Measurements from ENCODE around the gene NRAP. TPM values are rescaled to one million over a fixed set of nuclear protein-coding genes. Genes with fewer than 3 reads are reported as not detected.

NRAP gene
- total and polyA plus RNA-seq, 2 donors (not counting 3 experiments of a cell fraction or from before 2014, with no cell fraction given) = not detected

DNA sequence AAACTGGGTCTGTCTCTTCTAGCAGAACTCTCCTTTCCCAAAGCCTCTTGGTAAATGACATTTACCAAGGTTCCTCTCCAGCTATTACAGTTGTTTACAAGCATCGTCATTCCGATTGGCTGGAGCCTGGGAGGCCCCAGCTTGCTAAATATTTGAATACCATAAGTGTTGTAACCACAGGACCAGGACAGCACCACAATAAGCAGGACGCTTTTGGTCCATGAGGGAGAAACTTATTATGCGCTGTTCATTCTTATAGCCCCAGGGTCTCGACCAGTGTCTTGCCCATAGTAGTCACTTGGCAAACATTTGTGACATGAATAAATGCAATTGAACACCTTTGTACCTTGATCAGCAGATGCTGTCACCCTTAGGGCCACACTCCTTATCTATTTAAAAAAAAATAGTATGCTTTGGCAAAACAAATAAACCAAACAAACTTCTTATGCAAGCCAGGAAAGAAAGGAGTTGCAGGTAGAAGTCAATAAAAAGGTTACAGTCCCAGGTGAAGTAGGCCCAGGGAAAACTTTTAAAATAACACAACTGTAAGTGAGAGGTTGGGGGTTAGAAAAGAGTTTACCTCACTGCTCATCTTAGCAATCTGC lies 32.8 kb downstream of the NRAP start:
- H3K9me3 ChIP-seq (replicated peaks; ENCODE audit: control insufficient read depth, insufficient read depth, low read length) = no peaks in the 10 kb centered on the region
- no peak overlapping the region for H2AFZ ChIP-seq (ENCODE audit: low read depth, low read length)
- no peaks in the 10 kb centered on the region for H4K20me1 ChIP-seq (replicated peaks; ENCODE audit: control insufficient read depth, extremely low read depth, insufficient read depth, low read length)
- ChIA-PET CTCF (no interaction called here), POLR2A (no interaction called here)
- no peaks in the 10 kb centered on the region for H3K79me2 ChIP-seq (ENCODE audit: control insufficient read depth, insufficient read depth, low read length)
- no peak overlapping the region for H3K4me3 ChIP-seq (replicated peaks in 1 of 3; ENCODE audit: insufficient read depth in 1 of 3, low read depth in 1 of 3, low read length in 3 of 3)
- H3K36me3 ChIP-seq (ENCODE audit: control insufficient read depth in 2 of 2, extremely low read depth in 1 of 2, insufficient read depth in 2 of 2, low read length in 2 of 2) = no peaks in the 10 kb centered on the region
- DNase-seq (ENCODE audit: low read depth, low spot score) (no peak), FAIRE-seq (no peak)
- H3K27me3 ChIP-seq (ENCODE audit: control insufficient read depth in 2 of 2, insufficient read depth in 2 of 2, low read length in 2 of 2) = no peaks in the 10 kb centered on the region
- H3K4me2 ChIP-seq (ENCODE audit: insufficient read depth, low read length) = no peak overlapping the region
- H3K4me1 ChIP-seq (ENCODE audit: control insufficient read depth, extremely low read depth, insufficient read depth, low read length) = no peaks in the 10 kb centered on the region
- H3K9ac ChIP-seq (replicated peaks; ENCODE audit: extremely low read depth, insufficient read depth, low read length) = no peak overlapping the region
- intact Hi-C loops (cut with micrococcal nuclease) (no loop called here), dilution Hi-C loops (cut with MboI; ENCODE audit: extremely low pct_ligation_motif_present, low sequenced_read_pairs) (no loop called here)
- TF ChIP-seq POLR2AphosphoS5 (IDR thresholded peaks at IDR 0.05; ENCODE audit: insufficient read depth, low read depth, low read length) = no peak
- no peak for TF ChIP-seq MYC (IDR thresholded peaks at IDR 0.05; ENCODE audit: low read depth, low read length)
- TF ChIP-seq, protein P1, sequence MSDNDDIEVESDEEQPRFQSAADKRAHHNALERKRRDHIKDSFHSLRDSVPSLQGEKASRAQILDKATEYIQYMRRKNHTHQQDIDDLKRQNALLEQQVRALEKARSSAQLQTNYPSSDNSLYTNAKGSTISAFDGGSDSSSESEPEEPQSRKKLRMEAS (IDR thresholded peaks at IDR 0.05; ENCODE audit: insufficient read depth, insufficient read length) = no peak
- TF ChIP-seq, protein P2, sequence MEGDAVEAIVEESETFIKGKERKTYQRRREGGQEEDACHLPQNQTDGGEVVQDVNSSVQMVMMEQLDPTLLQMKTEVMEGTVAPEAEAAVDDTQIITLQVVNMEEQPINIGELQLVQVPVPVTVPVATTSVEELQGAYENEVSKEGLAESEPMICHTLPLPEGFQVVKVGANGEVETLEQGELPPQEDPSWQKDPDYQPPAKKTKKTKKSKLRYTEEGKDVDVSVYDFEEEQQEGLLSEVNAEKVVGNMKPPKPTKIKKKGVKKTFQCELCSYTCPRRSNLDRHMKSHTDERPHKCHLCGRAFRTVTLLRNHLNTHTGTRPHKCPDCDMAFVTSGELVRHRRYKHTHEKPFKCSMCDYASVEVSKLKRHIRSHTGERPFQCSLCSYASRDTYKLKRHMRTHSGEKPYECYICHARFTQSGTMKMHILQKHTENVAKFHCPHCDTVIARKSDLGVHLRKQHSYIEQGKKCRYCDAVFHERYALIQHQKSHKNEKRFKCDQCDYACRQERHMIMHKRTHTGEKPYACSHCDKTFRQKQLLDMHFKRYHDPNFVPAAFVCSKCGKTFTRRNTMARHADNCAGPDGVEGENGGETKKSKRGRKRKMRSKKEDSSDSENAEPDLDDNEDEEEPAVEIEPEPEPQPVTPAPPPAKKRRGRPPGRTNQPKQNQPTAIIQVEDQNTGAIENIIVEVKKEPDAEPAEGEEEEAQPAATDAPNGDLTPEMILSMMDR (IDR thresholded peaks at IDR 0.05; ENCODE audit: extremely low read depth in 1 of 2, insufficient read depth in 1 of 2, low read depth in 1 of 2, low read length in 2 of 2) = no peak
- TF ChIP-seq POLR2A (IDR thresholded peaks at IDR 0.05; ENCODE audit: low read depth, low read length) = no peak
- no peak for TF ChIP-seq GATA2 (IDR thresholded peaks at IDR 0.05; ENCODE audit: insufficient read depth, insufficient read length, low read depth, low read length)
- no peak for TF ChIP-seq EZH2 (IDR thresholded peaks at IDR 0.05; ENCODE audit: borderline replicate concordance, low read depth, low read length, severe bottlenecking)
- TF ChIP-seq JUN (IDR thresholded peaks at IDR 0.05; ENCODE audit: borderline replicate concordance, insufficient read depth, insufficient read length, low read depth) = no peak
- no peak for TF ChIP-seq FOS (IDR thresholded peaks at IDR 0.05; ENCODE audit: borderline replicate concordance, insufficient read depth, low read length)
- BruUV-seq (replicated peaks) = no TSS peak
- H3K9me1 ChIP-seq (replicated peaks; ENCODE audit: control insufficient read depth, extremely low read depth, insufficient read depth, low read length) = no peaks in the 10 kb centered on the region
- no peak overlapping the region for H3K27ac ChIP-seq (ENCODE audit: insufficient read depth, low read depth, low read length)

Measured in endothelial cell of umbilical vein (primary cell).